ENCODE measurements around the gene CELA2B.
"Not testable (repeated sequence)": the region's sequence is repeated elsewhere in the genome, so short reads cannot be mapped to it uniquely, and the experiment has no call there.

Gene CELA2B

DNA sequence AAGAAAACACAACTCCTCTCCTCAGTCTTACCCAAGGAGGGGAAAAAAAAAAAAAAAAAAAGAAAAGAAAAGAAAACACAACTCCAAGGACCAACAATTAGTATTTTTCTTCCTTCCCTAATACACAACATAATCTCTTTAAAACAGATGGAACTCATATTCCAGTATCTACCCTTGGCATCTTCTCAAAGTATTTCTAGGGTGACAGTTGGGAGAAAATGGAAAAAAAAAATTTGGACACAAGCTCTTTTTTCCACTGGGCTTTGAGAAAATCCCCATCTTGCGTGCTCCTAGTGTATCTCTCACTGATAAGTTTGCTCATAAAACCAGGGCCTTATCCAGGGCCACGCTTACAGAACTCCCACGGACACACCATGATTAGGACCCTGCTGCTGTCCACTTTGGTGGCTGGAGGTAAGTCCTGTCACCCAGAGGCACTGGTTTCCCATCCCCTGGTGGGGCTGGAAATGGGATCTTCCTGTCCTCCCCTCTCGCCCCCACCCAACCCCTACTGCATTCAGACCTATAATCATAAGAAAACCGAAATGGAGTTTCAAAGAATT, at the start of gene CELA2B:
CELA2B (plus strand) TSS at position 353 of the 563 bp plus-strand sequence; CDS start at position 375, 22 bp downstream.
- DNase-seq: no peak

DNA sequence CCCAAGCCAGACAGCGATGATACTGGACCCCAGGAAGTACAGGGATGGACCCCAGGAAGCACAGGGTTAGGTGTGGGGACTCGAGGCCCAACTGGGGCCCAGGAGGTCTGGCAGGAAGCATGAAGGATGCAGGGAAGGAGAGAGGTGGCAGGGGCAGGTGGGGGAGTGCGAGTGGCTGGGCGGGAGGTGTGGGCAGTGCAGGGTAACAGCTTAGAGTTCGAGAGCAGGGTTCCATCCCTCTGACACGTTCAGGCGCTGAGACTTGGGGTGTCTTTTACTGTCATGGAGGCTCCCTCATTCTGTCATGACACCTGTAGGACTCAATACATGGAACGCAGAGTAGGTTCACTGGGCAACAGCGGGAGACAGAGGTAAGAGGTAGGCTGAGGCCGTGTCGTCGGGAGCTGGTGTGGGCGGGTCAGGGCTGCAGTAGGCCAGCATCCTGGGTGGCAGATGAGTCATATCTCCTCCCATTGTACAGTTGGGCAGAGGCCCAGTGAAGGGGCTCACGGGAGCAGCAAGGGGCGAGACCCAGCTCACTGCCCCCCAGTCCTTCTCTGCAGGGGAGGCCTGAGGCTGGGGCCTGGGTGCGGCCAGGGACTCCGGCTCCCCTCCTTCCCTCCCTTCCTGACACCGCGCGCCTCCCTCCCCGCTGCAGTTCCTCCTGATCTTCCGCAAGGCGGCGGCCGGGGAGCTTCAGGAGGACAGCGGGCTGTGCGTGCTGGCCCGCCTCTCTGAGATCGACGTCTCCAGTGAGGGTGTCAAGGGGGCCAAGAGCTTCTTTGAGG, 49.2 kb upstream of the CELA2B start:
- DNase-seq: no peak

DNA sequence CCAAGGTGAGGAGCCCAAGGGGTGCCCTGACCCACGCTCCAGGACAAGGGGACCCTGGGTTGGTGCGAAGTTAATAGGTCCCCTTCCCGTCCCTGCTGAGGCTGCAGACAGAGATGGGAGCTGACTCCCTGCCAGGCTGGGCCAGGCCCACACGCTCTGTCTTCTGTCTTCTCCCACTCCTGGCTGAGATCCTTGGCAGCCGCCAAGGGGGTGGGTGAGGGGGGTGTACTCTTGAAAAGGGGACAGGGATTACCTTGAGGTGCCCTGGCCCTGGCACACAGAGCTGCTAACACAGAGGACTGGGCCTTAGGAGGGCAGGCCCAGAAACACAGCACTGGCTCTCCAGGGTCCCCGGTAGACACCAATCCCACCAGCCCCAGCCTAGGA, 48.6 kb upstream of the CELA2B start:
- DNase-seq: no peak

DNA sequence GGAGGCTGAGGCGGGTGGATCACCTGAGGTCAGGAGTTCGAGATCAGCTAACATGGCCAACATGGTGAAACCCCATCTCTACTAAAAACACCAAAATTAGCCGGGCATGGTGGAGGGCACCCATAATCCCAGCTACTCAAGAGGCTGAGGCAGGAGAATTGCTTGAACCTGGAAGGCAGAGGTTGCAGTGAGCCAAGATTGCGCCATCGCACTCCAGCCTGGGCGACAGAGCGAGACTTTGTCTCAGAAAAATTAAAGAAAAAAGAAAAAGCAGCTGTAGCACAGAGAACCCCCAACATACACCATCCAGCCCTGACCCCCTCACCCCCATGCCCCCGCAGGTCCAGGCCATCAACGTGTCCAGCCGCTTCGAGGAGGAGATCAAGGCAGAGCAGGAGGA, 47.7 kb upstream of the CELA2B start:
- not testable (repeated sequence) for DNase-seq

DNA sequence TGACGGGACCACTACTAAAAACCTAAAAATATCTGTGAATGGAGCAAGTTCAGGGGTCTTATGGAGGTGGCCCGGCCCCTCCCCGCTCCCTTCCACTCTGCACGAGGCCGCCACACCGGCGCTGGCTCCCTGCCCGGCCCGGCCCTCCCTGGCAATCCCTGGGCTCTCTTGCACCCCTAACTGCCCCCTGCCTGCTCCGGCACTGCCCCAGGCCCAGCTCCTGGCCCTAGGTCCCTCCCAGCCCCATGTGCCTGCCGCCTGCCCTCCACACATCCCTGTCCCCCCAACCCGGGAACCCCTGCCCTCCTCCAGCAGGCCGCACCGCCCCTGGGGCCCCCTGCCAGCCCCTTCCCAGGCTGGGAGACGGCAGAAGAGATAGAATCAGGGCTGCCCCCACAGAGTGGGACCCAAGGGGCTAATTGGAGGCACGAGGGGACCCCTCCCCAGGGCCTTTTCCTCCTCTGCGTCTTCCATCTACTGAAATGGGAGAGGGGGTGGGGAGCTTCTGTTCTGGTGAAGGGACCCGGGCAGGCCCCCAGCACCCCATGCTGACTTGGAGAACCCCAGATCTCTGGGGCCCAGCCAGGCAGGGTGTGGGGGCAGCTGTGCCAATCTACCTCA, 47.0 kb upstream of the CELA2B start:
- no peak for DNase-seq

DNA sequence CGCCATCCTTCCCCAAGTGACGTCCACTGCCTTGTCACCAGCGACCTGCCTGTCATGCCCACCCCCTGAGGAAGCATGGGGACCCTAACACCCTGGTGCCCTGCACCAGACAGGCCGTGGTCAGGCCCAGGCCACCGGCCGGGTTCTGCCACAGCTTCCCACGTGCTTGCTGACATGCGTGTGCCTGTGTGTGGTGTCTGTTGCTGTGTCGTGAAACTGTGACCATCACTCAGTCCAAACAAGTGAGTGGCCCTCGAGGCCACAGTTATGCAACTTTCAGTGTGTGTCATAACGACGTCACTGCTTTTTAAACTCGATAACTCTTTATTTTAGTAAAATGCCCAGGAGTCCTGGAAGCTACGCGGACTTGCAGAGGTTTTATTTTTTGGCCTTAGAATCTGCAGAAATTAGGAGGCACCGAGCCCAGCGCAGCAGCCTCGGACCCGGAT, 46.2 kb upstream of the CELA2B start:
- no peak for DNase-seq

DNA sequence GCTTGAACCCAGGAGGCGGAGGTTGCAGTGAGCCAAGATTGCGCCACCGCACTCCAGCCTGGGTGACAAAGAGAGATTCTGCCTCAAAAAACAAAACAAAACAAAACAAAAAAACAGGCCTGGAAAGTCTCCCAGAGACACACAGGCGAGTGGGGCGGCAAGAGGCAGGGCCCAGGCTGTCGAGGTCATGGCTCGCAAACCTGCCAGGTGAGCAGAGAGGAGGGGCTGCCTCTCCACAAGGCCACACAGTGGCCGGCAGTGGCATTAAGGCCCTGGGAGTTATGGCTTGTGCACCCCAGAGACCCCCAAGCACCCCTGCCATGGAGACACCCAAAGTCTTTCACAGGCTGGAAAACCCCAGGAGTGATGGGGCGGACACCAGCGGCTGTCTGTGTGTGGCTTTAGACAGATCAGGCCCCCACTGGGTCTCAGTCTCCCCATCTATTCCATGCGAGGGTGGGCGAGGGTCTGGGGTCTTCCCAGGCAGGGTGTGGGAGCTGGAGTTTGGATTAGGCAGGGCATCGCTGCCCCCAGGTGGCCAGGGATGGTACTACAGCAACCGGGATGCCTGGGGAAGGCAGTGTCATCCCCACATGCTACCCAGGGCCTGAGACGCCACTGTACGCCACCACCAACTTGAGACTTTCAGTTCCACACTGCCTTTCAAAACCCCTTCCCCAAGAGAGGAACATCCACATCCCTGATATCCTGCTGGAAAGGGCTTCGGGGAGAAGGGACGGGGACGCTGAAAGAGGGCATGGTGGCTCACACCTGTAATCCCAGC, 44.9 kb upstream of the CELA2B start:
- peak; percentile 57 for DNase-seq

DNA sequence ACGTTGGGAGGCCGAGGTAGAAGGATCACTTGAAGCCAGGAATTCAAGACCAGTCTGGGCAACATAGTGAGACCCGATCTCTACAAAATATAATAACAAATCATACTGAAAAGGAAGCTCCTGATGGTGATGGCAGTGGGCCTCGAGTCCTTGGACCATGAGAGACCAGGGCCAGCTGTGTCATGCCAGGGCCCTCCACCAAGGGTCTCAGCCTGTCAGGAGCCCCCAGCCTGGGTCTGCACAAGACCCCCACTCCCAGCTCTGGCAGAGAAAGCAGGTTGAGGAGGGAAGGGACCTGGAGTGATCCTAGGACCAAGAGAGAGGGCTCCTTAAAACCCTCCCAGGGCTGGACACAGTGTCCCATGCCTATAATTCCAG, 44.3 kb upstream of the CELA2B start:
- DNase-seq: no peak

DNA sequence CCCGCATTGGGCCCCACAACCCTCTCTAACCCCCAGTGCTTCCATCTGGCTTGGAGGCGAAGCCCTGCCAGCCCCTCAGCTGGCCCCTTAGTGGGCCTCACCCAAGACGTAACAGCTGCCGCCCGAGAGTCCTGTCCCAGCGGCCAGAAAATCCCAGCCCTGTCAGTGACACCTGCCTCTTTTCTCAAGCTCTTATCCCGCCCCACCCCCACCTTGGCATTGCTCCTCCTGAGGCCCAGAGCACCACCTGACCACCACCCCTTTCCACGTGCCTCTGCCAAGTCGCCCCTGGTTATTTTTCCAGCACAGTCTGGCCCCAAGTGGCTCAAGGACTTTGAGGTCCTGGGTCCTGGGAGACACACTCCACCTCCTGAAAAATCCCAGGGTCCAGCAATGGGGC, 43.6 kb upstream of the CELA2B start:
- DNase-seq: no peak

DNA sequence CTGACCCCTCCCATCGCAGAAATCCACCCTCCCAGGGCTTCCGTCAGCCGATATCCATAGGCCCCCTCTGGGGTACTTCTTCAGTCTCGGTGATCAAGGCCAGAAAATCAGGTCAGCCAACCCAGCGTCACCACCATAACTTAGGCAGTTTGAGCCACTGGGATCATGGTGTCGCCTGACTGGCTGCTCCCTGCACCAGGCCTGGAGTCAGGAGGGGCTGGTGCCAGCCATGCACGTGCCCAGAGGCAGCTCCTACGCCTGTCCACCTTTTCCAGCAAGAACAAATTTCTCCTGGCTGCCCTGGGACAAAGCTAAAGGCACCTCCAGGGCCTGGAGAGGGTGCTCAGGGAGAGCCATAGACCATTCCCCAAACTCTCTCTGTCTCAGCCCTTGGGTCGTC, 42.4 kb upstream of the CELA2B start:
- DNase-seq: no peak

DNA sequence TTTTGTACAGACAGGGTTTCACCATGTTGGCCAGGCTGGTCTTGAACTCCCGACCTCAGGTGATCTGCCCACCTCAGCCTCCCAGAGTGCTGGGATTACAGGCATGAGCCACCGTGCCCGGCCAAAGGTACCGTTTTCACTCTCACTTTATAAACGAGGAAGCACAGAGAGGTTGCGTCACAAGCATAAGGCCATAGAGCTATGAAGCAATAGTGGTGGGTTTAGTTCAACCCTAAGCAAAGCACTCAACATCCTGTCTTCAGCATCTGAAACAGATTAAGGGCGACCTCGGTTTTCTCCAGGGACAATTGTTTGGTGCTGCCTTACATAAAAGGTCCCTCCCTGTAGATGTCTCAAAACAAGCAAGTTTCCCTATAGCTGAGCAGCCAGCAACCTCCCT, 41.2 kb upstream of the CELA2B start:
- DNase-seq: not testable (repeated sequence)

DNA sequence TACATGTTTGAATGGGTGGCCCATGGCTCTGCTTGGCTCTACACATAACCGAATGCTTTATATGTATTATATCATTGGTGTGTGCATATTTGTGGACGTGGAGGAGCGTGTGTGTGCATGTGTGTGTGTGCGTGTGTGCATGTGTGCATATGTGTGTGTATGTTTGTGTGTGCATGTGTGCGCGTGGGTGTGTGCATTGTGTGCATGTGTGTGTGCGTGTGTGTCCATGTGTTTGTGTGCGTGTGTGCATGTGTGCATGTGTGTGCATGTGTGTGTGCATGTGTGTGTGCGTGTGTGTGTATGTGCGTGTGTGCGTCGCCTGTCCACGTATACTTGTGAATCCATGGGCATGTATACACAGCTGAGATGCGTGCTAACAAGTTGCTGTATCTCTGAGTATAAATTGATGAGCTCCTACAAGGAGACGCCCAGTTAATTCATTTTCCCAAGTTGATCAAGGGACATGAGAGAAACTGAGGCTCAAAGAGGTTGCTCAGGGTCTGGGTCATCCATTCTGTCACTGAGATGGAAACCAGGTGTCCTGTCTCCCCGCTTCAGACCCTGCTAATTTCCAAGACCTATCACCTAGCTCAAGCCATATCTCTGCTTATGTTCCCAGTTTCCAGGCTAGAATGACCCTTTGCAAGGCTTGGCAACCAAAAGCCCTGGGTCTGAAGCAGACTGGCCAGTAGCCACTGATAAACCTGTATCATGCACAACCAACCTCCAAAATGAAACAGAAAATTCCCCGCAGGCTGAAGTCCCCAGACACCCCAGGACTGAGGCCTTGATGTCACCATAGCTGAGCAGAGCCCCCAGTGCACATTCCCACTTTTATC, 40.4 kb upstream of the CELA2B start:
- no peak for DNase-seq

DNA sequence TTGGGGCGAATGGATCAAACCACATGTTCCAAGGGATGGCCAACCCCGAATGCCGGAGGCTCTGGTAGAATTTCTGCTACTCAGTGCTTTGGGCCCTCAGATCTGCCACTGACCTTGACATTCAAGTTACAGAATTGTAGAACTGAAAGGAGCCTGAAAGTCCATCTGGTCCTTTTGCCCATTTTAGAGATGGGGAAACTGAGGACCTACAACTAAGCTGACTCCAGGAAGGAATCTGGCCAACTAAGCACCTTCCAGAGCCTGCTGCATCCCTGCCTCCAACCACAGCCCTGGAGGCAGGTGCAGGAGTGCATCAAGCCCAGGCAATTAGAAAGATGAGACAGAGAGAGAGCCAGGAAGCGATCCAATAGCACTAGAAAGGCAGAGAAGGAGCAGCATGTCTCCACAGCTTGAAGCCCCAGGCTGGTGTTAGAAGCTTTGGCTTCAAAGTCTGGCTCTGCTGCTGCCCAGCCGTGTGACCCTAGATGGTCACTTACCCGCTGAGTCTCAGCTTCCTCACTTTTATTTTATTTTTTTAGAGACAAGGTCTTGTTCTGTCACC, 38.9 kb upstream of the CELA2B start:
- DNase-seq: no peak

DNA sequence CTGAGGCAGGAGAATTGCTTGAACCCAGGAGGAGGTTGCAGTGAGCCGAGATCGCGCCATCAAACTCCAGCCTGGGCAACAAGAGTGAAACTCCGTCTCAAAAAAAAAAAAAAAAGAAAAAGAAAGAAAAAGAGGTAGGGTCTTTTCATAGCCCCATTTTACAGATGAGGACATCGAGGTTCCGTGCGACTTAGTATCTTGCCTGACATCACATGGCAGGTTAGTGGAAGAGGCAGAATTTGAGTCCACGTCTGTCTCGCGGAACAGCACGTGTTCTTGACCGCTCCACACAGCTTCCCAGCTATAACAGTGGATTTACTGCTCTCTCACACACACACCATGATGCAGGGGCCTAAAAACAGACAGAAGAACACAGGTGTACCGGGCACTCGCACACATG, 36.6 kb upstream of the CELA2B start:
- no peak for DNase-seq

DNA sequence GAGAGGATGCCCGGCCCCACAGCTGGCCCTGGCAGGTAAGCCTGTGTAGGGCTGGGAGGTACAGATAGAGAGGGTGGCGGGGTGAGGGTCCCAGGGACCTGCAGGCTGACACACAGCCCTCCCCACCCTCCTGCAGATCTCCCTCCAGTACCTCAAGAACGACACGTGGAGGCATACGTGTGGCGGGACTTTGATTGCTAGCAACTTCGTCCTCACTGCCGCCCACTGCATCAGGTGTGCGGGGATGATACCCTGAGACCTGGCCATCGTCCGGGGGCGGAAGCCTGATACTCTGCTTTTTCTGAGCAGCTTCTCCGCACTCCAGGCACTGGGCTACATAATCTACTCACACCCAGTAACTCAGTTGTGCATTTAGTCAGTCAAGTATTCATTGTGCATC, 35.5 kb upstream of the CELA2B start:
- DNase-seq: no peak

DNA sequence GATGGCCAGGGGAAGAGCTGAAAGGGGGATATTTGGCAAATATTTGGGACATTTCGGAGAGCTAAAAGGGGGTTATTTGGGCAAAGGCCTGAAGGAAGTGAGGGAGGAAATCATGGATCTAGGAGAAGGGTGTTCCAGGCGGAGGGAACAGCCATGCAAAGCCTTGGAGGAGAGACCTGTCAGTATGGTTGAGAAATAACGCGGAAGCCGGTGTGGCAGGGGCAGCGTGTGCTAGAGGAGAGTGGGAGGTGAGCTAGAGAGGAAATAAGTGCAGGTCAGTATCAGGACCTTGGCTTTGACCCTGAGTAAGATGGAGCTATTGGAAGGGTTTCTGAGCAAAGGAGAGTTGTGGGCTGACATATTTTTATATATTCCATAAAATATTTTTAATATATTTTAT, 34.7 kb upstream of the CELA2B start:
- DNase-seq: no peak

DNA sequence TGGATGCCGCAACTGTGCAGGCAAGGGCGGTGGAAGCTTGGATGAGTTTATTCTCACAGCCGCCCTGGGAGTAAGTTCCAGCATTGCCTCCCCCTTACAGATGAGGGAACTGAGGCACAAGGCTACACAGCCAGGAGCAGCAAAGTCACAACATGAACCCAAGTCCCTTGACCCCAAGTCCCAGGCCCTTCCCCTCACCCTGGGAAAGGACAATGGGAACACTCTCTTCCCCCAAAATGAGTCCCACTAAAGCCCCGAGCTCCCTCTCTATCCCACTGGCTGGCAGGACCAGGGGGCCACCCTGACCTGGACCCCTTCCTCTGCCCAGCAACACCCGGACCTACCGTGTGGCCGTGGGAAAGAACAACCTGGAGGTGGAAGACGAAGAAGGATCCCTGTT, 33.8 kb upstream of the CELA2B start:
- DNase-seq: no peak

DNA sequence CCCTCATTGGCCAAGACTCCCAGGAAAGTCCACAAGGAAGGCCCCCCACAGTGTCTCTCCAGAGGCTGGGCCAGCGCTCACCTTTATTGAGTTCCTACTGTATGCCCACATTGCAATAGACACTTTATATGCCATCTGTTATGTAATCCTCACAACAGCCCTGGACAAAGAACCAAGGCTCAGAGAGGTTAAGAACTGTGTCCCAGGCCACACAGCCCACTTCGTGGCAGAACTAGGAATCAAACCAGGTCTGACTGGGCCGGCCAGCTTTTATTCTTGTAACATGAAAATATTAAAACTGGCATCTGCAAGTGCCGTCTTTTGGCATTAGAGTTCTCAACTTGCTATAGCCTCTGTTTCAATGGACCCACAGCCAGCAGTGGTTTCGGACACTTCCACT, 33.1 kb upstream of the CELA2B start:
- DNase-seq: no peak

DNA sequence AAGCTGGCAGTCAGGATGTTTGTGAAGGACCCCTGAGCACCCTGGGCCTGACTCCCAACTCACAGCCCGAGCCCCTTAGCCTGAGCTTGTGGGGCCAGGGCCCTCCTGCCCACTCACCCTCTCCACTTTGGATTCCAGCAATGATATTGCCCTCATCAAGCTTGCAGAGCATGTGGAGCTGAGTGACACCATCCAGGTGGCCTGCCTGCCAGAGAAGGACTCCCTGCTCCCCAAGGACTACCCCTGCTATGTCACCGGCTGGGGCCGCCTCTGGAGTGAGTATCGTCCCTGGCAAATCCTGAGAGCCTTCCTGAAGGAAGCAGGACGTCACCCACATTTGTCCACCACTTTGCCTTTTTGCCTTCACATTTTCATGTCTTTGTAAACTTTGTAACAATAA, 32.6 kb upstream of the CELA2B start:
- no peak for DNase-seq

DNA sequence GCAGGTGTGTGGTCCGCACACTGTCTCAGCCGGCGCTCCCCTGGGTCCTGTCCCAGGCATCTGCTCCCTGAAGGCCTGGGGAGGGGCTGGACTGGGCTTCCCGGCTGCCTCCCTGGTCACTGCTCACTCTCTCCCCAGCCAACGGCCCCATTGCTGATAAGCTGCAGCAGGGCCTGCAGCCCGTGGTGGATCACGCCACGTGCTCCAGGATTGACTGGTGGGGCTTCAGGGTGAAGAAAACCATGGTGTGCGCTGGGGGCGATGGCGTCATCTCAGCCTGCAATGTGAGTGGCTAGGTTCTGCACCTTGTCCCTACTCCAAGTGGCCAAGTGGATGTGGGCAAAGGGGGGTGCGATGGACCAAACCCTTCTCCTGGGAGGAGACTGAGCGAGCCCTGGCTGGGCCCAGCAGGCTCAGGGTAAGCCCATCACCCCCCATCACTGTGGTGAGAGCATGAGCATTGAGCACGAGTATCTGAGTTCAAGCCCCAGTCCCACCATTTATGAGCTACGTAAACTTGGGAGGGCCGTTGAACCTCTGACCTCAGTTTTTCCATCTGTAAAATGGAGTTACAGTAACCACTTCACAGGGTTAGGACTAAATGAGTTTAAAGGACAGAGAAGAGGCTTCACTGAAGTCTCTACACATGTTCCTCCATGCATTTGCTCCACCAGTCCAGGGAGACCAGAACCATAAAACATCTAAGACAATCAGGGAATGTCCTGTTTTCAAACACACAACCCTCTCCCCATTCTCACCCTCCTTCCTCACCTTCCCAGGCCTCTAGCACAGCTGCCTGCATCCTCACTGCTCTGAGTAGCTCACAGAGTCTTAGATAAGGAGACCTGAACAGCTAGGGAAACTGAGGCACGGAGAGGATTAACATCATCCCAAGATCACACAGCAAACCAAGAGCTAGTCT, 31.2 kb upstream of the CELA2B start:
- no peak for DNase-seq
